Measurements from ENCODE around the gene ZNF784.

Gene ZNF784

DNA sequence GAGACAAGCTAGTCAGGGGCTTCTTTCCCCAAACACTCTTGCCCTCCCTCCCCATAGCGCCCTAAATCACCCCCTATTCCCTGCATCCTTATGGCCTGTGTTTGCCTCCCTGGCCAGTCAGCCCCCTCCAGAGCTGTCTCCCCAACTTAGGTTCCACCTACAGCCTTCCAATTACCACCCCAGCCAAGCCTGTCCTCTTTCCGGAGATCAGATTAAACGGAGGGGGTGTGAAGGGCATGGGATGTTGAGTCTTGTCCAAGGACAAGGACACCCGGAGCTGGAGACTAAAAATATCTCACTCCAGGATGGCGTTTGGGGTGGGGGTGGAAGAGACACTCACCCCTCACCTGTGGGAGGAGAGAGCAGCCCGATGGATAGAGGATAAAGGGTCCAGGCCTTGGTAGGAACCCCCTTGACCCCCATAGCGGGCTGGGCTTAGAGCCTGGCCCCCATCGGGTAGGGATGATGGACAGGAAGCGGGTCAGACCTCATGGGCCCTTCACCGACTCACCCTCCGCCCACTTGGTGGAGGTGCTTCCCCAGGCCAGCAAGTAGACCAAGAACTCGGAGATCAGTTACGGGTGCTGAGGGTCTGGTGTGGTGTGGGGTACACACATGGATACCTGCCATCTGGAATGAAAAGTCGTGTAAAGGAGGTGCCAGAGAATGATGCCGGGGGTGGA is 12.9 kb downstream of the ZNF784 start:
- TF ChIP-seq, protein P1, sequence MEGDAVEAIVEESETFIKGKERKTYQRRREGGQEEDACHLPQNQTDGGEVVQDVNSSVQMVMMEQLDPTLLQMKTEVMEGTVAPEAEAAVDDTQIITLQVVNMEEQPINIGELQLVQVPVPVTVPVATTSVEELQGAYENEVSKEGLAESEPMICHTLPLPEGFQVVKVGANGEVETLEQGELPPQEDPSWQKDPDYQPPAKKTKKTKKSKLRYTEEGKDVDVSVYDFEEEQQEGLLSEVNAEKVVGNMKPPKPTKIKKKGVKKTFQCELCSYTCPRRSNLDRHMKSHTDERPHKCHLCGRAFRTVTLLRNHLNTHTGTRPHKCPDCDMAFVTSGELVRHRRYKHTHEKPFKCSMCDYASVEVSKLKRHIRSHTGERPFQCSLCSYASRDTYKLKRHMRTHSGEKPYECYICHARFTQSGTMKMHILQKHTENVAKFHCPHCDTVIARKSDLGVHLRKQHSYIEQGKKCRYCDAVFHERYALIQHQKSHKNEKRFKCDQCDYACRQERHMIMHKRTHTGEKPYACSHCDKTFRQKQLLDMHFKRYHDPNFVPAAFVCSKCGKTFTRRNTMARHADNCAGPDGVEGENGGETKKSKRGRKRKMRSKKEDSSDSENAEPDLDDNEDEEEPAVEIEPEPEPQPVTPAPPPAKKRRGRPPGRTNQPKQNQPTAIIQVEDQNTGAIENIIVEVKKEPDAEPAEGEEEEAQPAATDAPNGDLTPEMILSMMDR (IDR thresholded peaks at IDR 0.05; ENCODE audit: insufficient read depth, low read length, poor library complexity, severe bottlenecking): no peak
- Histone ChIP-seq H3K27me3 (replicated peaks; ENCODE audit: control insufficient read depth, insufficient read depth, low read length) (no peaks in the 10 kb centered on the region), H3K4me3 (replicated peaks; ENCODE audit: low read depth, low read length) (no peak overlapping the region), H3K36me3 (ENCODE audit: control insufficient read depth, insufficient read depth, low read length) (peaks cover 16% of the 10 kb centered on the region)
- DNase-seq (ENCODE audit: extremely low read depth, insufficient read length): no peak

DNA sequence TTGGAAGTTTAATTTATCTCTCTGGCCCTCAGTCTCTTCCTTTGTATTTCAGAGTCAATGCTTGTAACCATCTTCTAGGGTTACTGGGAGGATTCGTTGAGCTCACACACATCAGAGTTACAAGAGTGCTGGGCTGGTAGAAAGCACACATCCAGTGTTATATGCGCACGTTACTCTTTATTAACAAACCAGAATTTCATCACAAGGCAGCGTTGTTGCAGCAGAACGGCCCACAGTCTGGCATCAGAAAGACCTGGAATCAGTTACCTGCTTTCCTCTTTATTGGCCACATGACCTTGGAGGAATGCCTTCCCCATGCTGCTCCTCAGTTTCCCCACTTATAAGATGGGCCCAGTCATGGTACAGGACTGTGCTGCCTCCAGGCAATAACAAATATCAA is 15.0 kb downstream of the ZNF784 start:
- TF ChIP-seq, protein P1 (IDR thresholded peaks at IDR 0.05; ENCODE audit: insufficient read depth, low read length, poor library complexity, severe bottlenecking): no peak
- H3K27me3 ChIP-seq (replicated peaks; ENCODE audit: control insufficient read depth, insufficient read depth, low read length): no peaks in the 10 kb centered on the region
- no peak overlapping the region for H3K4me3 ChIP-seq (replicated peaks; ENCODE audit: low read depth, low read length)
- no peak for DNase-seq (ENCODE audit: extremely low read depth, insufficient read length)
- peaks cover 3% of the 10 kb centered on the region; the same call in 1 of the 2 replicates for H3K36me3 ChIP-seq (ENCODE audit: control insufficient read depth, insufficient read depth, low read length)

DNA sequence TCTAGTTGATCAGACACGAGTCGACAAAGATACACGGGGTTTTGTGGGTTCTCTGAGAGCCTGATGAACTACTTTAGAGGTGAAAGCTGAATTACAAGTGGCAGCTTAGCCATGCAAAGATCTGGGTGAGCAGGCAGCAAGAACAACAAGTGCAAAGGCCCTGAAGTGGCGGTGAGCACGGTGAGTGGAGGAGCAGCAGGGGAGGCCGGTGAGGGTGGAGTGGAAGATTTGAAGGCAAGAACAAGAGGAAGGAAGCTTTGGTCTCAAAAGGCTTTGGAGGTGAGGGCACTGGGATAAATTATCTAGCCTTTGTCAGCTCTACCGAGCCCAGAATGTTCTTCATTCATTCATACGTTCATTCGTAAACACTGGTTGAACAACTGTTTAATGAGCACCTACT is 17.5 kb downstream of the ZNF784 start:
- TF ChIP-seq, protein P1 (IDR thresholded peaks at IDR 0.05; ENCODE audit: insufficient read depth, low read length, poor library complexity, severe bottlenecking): no peak
- Histone ChIP-seq H3K4me3 (replicated peaks; ENCODE audit: low read depth, low read length) (peak overlapping the region; percentile 90), H3K36me3 (ENCODE audit: control insufficient read depth, insufficient read depth, low read length) (peaks cover 7% of the 10 kb centered on the region), H3K27me3 (replicated peaks; ENCODE audit: control insufficient read depth, insufficient read depth, low read length) (no peaks in the 10 kb centered on the region)
- DNase-seq (ENCODE audit: extremely low read depth, insufficient read length): no peak

DNA sequence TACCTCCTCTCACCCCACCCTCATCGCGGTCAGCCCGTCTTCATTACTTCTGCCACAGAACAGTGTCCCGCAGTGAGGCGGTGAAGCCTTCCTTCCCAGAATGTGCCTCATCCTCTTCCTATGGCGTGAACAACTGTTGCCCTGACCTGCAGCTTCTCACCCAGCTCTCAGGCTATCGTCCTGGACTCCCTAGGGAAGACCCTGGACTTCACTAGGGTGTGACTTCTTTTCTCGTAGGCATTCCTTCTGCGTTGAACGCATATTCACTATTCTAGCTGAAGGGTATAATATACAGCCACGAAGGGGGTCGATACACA is 17.9 kb downstream of the ZNF784 start:
- H3K36me3 ChIP-seq (ENCODE audit: control insufficient read depth, insufficient read depth, low read length): peaks cover 7% of the 10 kb centered on the region
- TF ChIP-seq, protein P1 (IDR thresholded peaks at IDR 0.05; ENCODE audit: insufficient read depth, low read length, poor library complexity, severe bottlenecking): no peak
- peak overlapping the region; percentile 90 for H3K4me3 ChIP-seq (replicated peaks; ENCODE audit: low read depth, low read length)
- DNase-seq (ENCODE audit: extremely low read depth, insufficient read length): no peak
- H3K27me3 ChIP-seq (replicated peaks; ENCODE audit: control insufficient read depth, insufficient read depth, low read length): no peaks in the 10 kb centered on the region

DNA sequence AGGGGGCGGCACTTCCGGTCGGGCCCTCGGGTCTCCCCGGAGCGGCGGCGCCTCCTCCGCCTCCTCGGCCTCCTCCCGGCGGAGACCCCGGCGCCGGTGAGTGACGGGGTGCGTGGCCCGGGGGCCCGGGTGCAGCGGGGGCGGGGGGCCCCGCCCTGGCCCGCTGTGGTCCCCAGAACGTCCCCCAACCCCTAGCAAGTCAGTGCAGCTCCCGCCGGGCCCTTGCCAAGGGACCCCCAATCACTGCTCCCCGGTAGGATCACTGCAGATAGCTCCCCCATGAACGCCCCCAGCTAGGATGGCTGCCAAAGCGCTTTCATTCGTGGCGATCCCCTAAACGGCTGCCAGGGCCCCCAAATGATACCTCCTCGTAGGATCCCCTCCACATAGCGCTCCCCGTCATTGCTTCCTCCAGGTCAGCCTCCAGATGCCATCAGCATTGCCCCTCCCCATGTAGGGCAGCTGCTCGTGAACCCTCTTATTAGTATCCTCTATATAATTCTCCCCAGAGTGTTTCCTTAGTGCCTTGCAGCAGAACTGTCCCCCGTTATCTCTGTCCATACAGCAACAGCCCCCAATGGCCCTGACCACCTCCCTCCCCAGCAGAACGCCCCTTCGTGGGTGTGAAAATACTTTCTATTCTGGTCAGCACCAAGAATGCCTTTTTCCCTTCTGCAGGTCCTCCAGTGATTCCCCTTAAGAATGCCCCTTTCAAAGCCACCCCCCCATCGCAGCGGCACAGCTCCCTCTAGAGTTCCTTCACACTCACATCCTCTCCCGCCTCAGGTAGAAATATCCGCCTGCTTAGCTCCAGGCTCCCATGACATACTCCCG is 18.5 kb downstream of the ZNF784 start, which contains the start of gene ZNF865:
Gene ZNF865 (plus strand): TSS at position 11 of the 834 bp plus-strand sequence. CDS start 7,972 bp downstream, outside the sequence.
- peak; percentile 70 for DNase-seq (ENCODE audit: extremely low read depth, insufficient read length)
- H3K27me3 ChIP-seq (replicated peaks; ENCODE audit: control insufficient read depth, insufficient read depth, low read length): no peaks in the 10 kb centered on the region
- H3K4me3 ChIP-seq (replicated peaks; ENCODE audit: low read depth, low read length): peak within 1 kb of the TSS; percentile 90
- TF ChIP-seq, protein P1 (IDR thresholded peaks at IDR 0.05; ENCODE audit: insufficient read depth, low read length, poor library complexity, severe bottlenecking): peak; percentile 84
- peaks cover 7% of the 10 kb centered on the region for H3K36me3 ChIP-seq (ENCODE audit: control insufficient read depth, insufficient read depth, low read length)
